K562 (cell line): ENCODE results near the gene ZNF613. TPM values are rescaled to one million over a fixed set of nuclear protein-coding genes. Genes with fewer than 3 reads are reported as not detected.

Experiments
- ATF1 ChIP-seq, 2 experiments: fragments of 450-650 bp in 1 of 2; IDR thresholded peaks; 2 replicates each; pipeline ENCODE4 v1.6.1; 2016; ENCODE audit warnings: missing compliant biosample characterization in 1 of 2, missing genetic modification characterization in 1 of 2
- ATF7 ChIP-seq: fragments of 450-650 bp; IDR thresholded peaks from 2 replicates; pipeline ENCODE4 v1.7.1; 2014; ENCODE audit warnings: mild to moderate bottlenecking, moderate library complexity
- BRD9 ChIP-seq: fragments of 450-650 bp; IDR thresholded peaks from 2 replicates; pipeline ENCODE4 v1.6.1; 2018; ENCODE audit warnings: low read depth; ENCODE audit not compliant: partially characterized antibody
- CLOCK ChIP-seq: fragments of 250-450 bp; sonication (Bioruptor Pico); IDR thresholded peaks from 2 replicates; pipeline ENCODE4 v1.4.0; 2020; ENCODE audit warnings: mild to moderate bottlenecking, moderate library complexity, borderline replicate concordance
- FOXM1 ChIP-seq, 2 experiments: fragments of 450-650 bp in 1 of 2; sonication (generic) in 1 of 2; formaldehyde crosslinking in 1 of 2; IDR thresholded peaks; 2 replicates each; pipeline versions ENCODE4 v1.6.1 to v1.9.0; 2017 to 2022; ENCODE audit warnings: low read depth in 2 of 2, mild to moderate bottlenecking in 2 of 2, missing genetic modification reagents in 1 of 2, moderate library complexity in 1 of 2
- MECOM ChIP-seq: fragments of 250-450 bp; sonication (Bioruptor Pico); IDR thresholded peaks from 2 replicates; pipeline ENCODE4 v1.8.0; 2022; ENCODE audit warnings: inconsistent platforms
- NCOA6 ChIP-seq: fragments of 450-650 bp; IDR thresholded peaks from 2 replicates; pipeline ENCODE4 v1.6.1; 2017; ENCODE audit warnings: mild to moderate bottlenecking
- NEUROD1 ChIP-seq: fragments of 150-350 bp; IDR thresholded peaks from 2 replicates; pipeline ENCODE4 v1.6.1; 2014; ENCODE audit warnings: borderline replicate concordance, low read length, low read depth; ENCODE audit not compliant: partially characterized antibody
- PHF8 ChIP-seq: fragments of 200-600 bp; sonication (generic); IDR thresholded peaks from 2 replicates; pipeline ENCODE4 v1.6.1; 2012; ENCODE audit warnings: mixed run types, mild to moderate bottlenecking, inconsistent platforms, low read length, moderate library complexity, borderline replicate concordance
- POLR2H ChIP-seq: IDR thresholded peaks from 2 replicates; pipeline ENCODE4 v1.6.1; 2016; ENCODE audit warnings: missing genetic modification characterization, low read depth, mild to moderate bottlenecking, control low read depth, missing compliant biosample characterization, moderate library complexity
- PTBP1 ChIP-seq: fragments of 200-400 bp; formaldehyde crosslinking; IDR thresholded peaks from 2 replicates; pipeline ENCODE4 v1.6.1; 2017; ENCODE audit warnings: low read depth, low read length
- RBFOX2 ChIP-seq: fragments of 200-400 bp; formaldehyde crosslinking; IDR thresholded peaks from 2 replicates; pipeline ENCODE4 v1.6.1; 2017; ENCODE audit warnings: low read depth, mild to moderate bottlenecking, low read length, moderate library complexity
- RNF2 ChIP-seq: sonication (generic); IDR thresholded peaks from 2 replicates; pipeline ENCODE4 v1.6.1; 2016
- TRIM28 ChIP-seq: fragments of 450-650 bp; IDR thresholded peaks from 2 replicates; pipeline ENCODE4 v1.6.1; 2017
- ZBTB1 ChIP-seq: sonication (generic); formaldehyde crosslinking; IDR thresholded peaks from 2 replicates; pipeline ENCODE4 v1.8.1; 2023; ENCODE audit warnings: missing genetic modification reagents, low read depth, mild to moderate bottlenecking, borderline replicate concordance
- ZFPM2 ChIP-seq: fragments of 250-450 bp; sonication (Bioruptor Pico); IDR thresholded peaks from 2 replicates; pipeline ENCODE4 v1.5.1; 2022; ENCODE audit warnings: mild to moderate bottlenecking
- ZNF316 ChIP-seq: fragments of 450-650 bp; IDR thresholded peaks from 2 replicates; pipeline ENCODE4 v1.6.1; 2016
- ZNF41 ChIP-seq: fragments of 250-450 bp; sonication (Bioruptor Pico); conservative IDR thresholded peaks from 2 replicates; pipeline ENCODE4 v1.4.0; 2020; ENCODE audit warnings: mild to moderate bottlenecking
- ZNF77 ChIP-seq: fragments of 250-450 bp; sonication (Bioruptor Pico); IDR thresholded peaks from 2 replicates; pipeline ENCODE4 v1.5.0; 2020
- polyA plus RNA-seq, 8 experiments: library from polyadenylated mRNA; depleted of rRNA in 4 of 8; stranded (reverse) in 5 of 8; unstranded in 3 of 8; fragments of >200 nt; fragmentation: Nextera tagmentation in 2 of 8; fragmentation: Illumina TruSeq in 1 of 8; extraction: Ambion mirVana in 2 of 8; extraction: Trizol in 1 of 8; gene quantifications; 2 replicates each; pipeline versions ENCODE4 v1.2.1 to v1.2.3, GENCODE V29; 2011 to 2014; ENCODE audit warnings: inconsistent platforms in 1 of 8, missing spikeins in 1 of 8
- total RNA-seq, 7 experiments: library from RNA; depleted of rRNA in 6 of 7; stranded (reverse); fragments of >200 nt in 6 of 7; fragmentation: Illumina TruSeq in 2 of 7; extraction: Trizol in 2 of 7; gene quantifications; 2 replicates each; pipeline versions ENCODE4 v1.2.1 to v1.2.3, GENCODE V29; 2011 to 2021; ENCODE audit warnings: low replicate concordance in 1 of 7
- TF ChIP-seq, protein P1 (sequence below): sonication (generic); IDR thresholded peaks from 2 replicates; pipeline ENCODE4 v1.6.1; 2016
- TF ChIP-seq, protein P2 (sequence below): IDR thresholded peaks from 2 replicates; pipeline ENCODE4 v1.6.1; 2012; ENCODE audit warnings: low read depth, low read length, improper control_type of control experiment, borderline replicate concordance
- TF ChIP-seq, protein P3 (sequence below): fragments of 450-650 bp; formaldehyde crosslinking; IDR thresholded peaks from 2 replicates; pipeline ENCODE4 v1.4.0; 2020; ENCODE audit warnings: mild to moderate bottlenecking, moderate library complexity

Gene ZNF613
- total and polyA plus RNA-seq, 9 of the 15 experiments (the other 6 are each of a cell fraction or from before 2014, with no cell fraction given) = 2.1 to 4.5 (median 2.7) TPM

GRCh38 chr19:51904331-51905165, 22.7 kb upstream of the ZNF613 start, which contains the start of gene ZNF649 (continued):
- no peak for TF ChIP-seq CLOCK
- TF ChIP-seq PTBP1 = no peak
- TF ChIP-seq POLR2H (tag) = 0 out of 2 replicates have a peak, but pooled peaks have one; percentile 37
- no peak for TF ChIP-seq ZNF316
- no peak for TF ChIP-seq NCOA6
- TF ChIP-seq BRD9 = peak; percentile 34
- no peak for TF ChIP-seq FOXM1 (IDR thresholded peaks at IDR 0.05; ENCODE audit: low read depth)
- TF ChIP-seq FOXM1 (CRISPR knock-in tag; IDR thresholded peaks at IDR 0.05; ENCODE audit: low read depth) = no peak
- TF ChIP-seq, protein P1, sequence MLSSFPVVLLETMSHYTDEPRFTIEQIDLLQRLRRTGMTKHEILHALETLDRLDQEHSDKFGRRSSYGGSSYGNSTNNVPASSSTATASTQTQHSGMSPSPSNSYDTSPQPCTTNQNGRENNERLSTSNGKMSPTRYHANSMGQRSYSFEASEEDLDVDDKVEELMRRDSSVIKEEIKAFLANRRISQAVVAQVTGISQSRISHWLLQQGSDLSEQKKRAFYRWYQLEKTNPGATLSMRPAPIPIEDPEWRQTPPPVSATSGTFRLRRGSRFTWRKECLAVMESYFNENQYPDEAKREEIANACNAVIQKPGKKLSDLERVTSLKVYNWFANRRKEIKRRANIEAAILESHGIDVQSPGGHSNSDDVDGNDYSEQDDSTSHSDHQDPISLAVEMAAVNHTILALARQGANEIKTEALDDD = no peak
- no peak for TF ChIP-seq RNF2
- no peak for TF ChIP-seq ZNF77 (CRISPR knock-in tag)
- TF ChIP-seq ATF7 = peak; percentile 51
- TF ChIP-seq NEUROD1 = no peak
- peak; percentile 94 for TF ChIP-seq ZBTB1 (CRISPR knock-in tag)
- peak; percentile 73; the same call in 1 of the 2 replicates for TF ChIP-seq TRIM28
- no peak for TF ChIP-seq ZNF41 (CRISPR knock-in tag)
- no peak for TF ChIP-seq ZFPM2 (CRISPR knock-in tag)
- peak; percentile 84 for TF ChIP-seq RBFOX2
- TF ChIP-seq, protein P2, sequence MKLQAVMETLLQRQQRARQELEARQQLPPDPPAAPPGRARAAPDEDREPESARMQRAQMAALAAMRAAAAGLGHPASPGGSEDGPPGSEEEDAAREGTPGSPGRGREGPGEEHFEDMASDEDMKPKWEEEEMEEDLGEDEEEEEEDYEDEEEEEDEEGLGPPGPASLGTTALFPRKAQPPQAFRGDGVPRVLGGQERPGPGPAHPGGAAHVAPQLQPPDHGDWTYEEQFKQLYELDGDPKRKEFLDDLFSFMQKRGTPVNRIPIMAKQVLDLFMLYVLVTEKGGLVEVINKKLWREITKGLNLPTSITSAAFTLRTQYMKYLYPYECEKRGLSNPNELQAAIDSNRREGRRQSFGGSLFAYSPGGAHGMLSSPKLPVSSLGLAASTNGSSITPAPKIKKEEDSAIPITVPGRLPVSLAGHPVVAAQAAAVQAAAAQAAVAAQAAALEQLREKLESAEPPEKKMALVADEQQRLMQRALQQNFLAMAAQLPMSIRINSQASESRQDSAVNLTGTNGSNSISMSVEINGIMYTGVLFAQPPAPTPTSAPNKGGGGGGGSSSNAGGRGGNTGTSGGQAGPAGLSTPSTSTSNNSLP = no peak
- peak; percentile 82 for TF ChIP-seq PHF8
- no peak for TF ChIP-seq ATF1 (CRISPR knock-in tag; IDR thresholded peaks at IDR 0.05)
- peak; percentile 70 for TF ChIP-seq ATF1 (tag; IDR thresholded peaks at IDR 0.05)
- TF ChIP-seq MECOM (CRISPR knock-in tag) = no peak
- TF ChIP-seq, protein P3, sequence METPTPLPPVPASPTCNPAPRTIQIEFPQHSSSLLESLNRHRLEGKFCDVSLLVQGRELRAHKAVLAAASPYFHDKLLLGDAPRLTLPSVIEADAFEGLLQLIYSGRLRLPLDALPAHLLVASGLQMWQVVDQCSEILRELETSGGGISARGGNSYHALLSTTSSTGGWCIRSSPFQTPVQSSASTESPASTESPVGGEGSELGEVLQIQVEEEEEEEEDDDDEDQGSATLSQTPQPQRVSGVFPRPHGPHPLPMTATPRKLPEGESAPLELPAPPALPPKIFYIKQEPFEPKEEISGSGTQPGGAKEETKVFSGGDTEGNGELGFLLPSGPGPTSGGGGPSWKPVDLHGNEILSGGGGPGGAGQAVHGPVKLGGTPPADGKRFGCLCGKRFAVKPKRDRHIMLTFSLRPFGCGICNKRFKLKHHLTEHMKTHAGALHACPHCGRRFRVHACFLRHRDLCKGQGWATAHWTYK = 0 out of 2 replicates have a peak, but pooled peaks have one; percentile 59
